HCT116 (cell line): ENCODE results near the gene ANKZF1. TPM values are rescaled to one million over a fixed set of nuclear protein-coding genes. Genes with fewer than 3 reads are reported as not detected.
"Not testable (repeated sequence)": the region's sequence is repeated elsewhere in the genome, so short reads cannot be mapped to it uniquely, and the experiment has no call there.

ENCODE experiments used
- ATAC-seq: fragments of 200-7000 bp; cut with Tn5 transposase; 2 replicates; pipeline ENCODE4 v1.9.1; 2020; ENCODE audit warnings: mild to moderate bottlenecking, moderate library complexity
- BruUV-seq: library from RNA; stranded (reverse); fragments of 400-500 nt; replicated peaks from 2 replicates; lab custom pipeline; 2021; lab: Mats Ljungman, UMichigan
- CTCF ChIA-PET: fragments of 300-600 bp; sonication (Branson Sonifier 250); formaldehyde crosslinking; loops from one replicate; lab custom pipeline; 2021; ENCODE audit warnings: antibody characterized with exemption; lab: Charles Lee
- POLR2A ChIA-PET: fragments of 300-600, 350-600 bp; sonication (Branson Sonifier 250); formaldehyde crosslinking; loops from one replicate; lab custom pipeline; 2021; ENCODE audit warnings: antibody characterized with exemption; lab: Charles Lee
- RAD21 ChIA-PET, 2 experiments: fragments of 300-600 bp; sonication (Branson Sonifier 250); formaldehyde crosslinking; loops; one replicate each; lab custom pipeline; 2023; ENCODE audit warnings: low total read pairs in 2 of 2; ENCODE audit not compliant: uncharacterized antibody in 2 of 2, unreplicated experiment in 2 of 2, low non-redundant PET in 1 of 2; lab: Charles Lee
- DNase-seq: peaks from one replicate; pipeline ENCODE4 v3.0.0-alpha.2; 2010; ENCODE audit warnings: low read depth, low spot score
- H2AFZ ChIP-seq: fragments of 200-600 bp; shearing (Covaris generic), sonication (generic); 2 replicates; pipeline ENCODE4 v1.6.1; 2017; ENCODE audit warnings: low read depth, mixed run types, mixed read lengths, antibody characterized with exemption, low read length; ENCODE audit not compliant: poor library complexity, severe bottlenecking
- H3K27ac ChIP-seq: 2 replicates; pipeline ENCODE4 v1.5.1; 2012; ENCODE audit warnings: low read depth, low read length
- H3K27me3 ChIP-seq: fragments of 200-600 bp; sonication (generic); 2 replicates; pipeline ENCODE4 v1.6.1; 2016; ENCODE audit warnings: mixed run types, low read length, mixed read lengths; ENCODE audit not compliant: insufficient read depth
- H3K36me3 ChIP-seq, 2 experiments: fragments of 200-500 bp in 1 of 2; fragments of 200-600 bp in 1 of 2; sonication (Bioruptor generic) in 1 of 2; sonication (generic) in 1 of 2; 2 replicates each; pipeline versions ENCODE4 v1.5.1 to v1.6.1; 2014 to 2016; ENCODE audit warnings: low read length in 2 of 2, inconsistent platforms in 1 of 2, mixed read lengths in 1 of 2, mixed run types in 1 of 2; ENCODE audit not compliant: insufficient read depth in 2 of 2, control insufficient read depth in 1 of 2
- H3K4me1 ChIP-seq, 2 experiments: fragments of 200-600 bp in 1 of 2; sonication (generic) in 1 of 2; 2 replicates each; pipeline versions ENCODE4 v1.5.1 to v1.6.1; 2012 to 2017; ENCODE audit warnings: low read length in 2 of 2, inconsistent platforms in 1 of 2, mild to moderate bottlenecking in 1 of 2, mixed read lengths in 1 of 2, mixed run types in 1 of 2, moderate library complexity in 1 of 2; ENCODE audit not compliant: insufficient read depth in 2 of 2, control insufficient read depth in 1 of 2
- H3K4me2 ChIP-seq: fragments of 200-600 bp; sonication (generic); 2 replicates; pipeline ENCODE4 v1.6.1; 2017; ENCODE audit warnings: mixed run types, low read length, mixed read lengths
- H3K4me3 ChIP-seq, 2 experiments: fragments of 200-600 bp in 1 of 2; sonication (generic) in 1 of 2; replicated peaks in 1 of 2; 2 replicates each; pipeline ENCODE4 v1.5.1; 2011 to 2016; ENCODE audit warnings: low read length in 2 of 2, control low read depth in 1 of 2, low read depth in 1 of 2, mild to moderate bottlenecking in 1 of 2, mixed read lengths in 1 of 2, mixed run types in 1 of 2
- H3K79me2 ChIP-seq: fragments of 200-600 bp; sonication (generic); 2 replicates; pipeline ENCODE4 v1.6.1; 2017; ENCODE audit warnings: mild to moderate bottlenecking, mixed run types, low read length, moderate library complexity, mixed read lengths; ENCODE audit not compliant: insufficient read depth
- H3K9ac ChIP-seq: fragments of 200-600 bp; sonication (generic); 2 replicates; pipeline ENCODE4 v1.6.1; 2016; ENCODE audit warnings: low read length, mixed read lengths
- H3K9me2 ChIP-seq: fragments of 200-600 bp; sonication (generic), shearing (Covaris generic); 2 replicates; pipeline ENCODE4 v1.6.1; 2017; ENCODE audit warnings: mixed run types, mild to moderate bottlenecking, moderate library complexity; ENCODE audit not compliant: insufficient read depth
- H3K9me3 ChIP-seq, 2 experiments: fragments of 200-500 bp in 1 of 2; fragments of 200-600 bp in 1 of 2; sonication (Bioruptor generic) in 1 of 2; sonication (generic) in 1 of 2; 2 replicates each; pipeline ENCODE4 v1.6.1; 2014 to 2017; ENCODE audit warnings: low read length in 2 of 2, mixed read lengths in 2 of 2, inconsistent platforms in 1 of 2, low read depth in 1 of 2, mild to moderate bottlenecking in 1 of 2, mixed run types in 1 of 2, moderate library complexity in 1 of 2; ENCODE audit not compliant: control insufficient read depth in 1 of 2, insufficient read depth in 1 of 2
- H4K20me1 ChIP-seq: fragments of 200-600 bp; sonication (generic), shearing (Covaris generic); 2 replicates; pipeline ENCODE4 v1.6.1; 2017; ENCODE audit warnings: mixed run types, mild to moderate bottlenecking, moderate library complexity; ENCODE audit not compliant: insufficient read depth
- EZH2phosphoT487 ChIP-seq: fragments of 200-600 bp; IDR thresholded peaks from 2 replicates; pipeline ENCODE4 v1.6.1; 2018; ENCODE audit warnings: antibody characterized with exemption, borderline replicate concordance
- intact Hi-C: fragments of 100-400 bp; cut with micrococcal nuclease; formaldehyde crosslinking; loops from 2 replicates; pipeline ENCODE4 v1.10.0; 2022
- total RNA-seq: library from RNA; stranded (reverse); gene quantifications from one replicate; pipeline ENCODE4 v1.2.1, GENCODE V29; 2021; ENCODE audit not compliant: unreplicated experiment
- TF ChIP-seq, protein P1 (sequence below): IDR thresholded peaks from 2 replicates; pipeline ENCODE4 v1.6.1; 2012

ANKZF1 gene
- total RNA-seq, 1 experiment from 2014 or later: 64.7 TPM

- no peak for TF ChIP-seq EZH2phosphoT487
- TF ChIP-seq, protein P1, sequence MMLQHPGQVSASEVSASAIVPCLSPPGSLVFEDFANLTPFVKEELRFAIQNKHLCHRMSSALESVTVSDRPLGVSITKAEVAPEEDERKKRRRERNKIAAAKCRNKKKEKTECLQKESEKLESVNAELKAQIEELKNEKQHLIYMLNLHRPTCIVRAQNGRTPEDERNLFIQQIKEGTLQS: no peak
Measured at GRCh38 chr2:219199470-219200211, 30.0 kb upstream of the ANKZF1 start (continued).

DNA sequence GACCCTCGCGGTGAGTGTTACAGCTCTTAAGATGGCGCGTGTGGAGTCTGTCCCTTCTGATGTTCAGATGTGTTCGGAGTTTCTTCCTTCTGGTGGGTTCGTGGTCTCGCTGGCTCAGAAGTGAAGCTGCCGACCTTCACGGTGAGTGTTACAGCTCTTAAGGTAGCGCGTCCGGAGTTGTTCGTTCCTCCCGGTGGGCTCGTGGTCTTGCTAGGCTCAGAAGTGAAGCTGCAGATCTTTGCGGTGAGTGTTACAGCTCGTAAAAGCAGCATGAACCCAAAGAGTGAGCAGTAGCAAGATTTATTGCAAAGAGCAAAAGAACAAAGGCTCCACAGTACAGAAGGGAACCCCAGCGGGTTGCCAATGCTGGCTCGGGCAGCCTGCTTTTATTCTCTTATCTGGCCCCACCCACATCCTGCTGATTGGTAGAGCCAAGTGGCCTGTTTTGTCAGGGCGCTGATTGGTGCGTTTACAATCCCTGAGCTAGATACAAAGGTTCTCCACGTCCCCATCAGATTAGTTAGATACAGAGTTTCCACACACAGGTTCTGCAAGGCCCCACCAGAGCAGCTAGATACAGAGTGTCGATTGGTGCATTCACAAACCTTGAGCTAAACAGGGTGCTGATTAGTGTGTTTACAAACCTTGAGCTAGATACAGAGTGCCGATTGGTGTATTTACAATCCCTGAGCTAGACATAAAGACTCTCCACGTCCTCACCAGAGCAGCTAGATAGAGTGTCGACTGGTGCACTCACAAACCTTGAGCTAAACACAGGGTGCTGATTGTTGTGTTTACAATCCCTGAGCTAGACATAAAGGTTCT lies 28.9 kb upstream of the ANKZF1 start:
- H3K9me3 ChIP-seq, H3K4me3 ChIP-seq, H2AFZ ChIP-seq, H3K27me3 ChIP-seq, BruUV-seq, ATAC-seq, intact Hi-C loops, CTCF ChIA-PET, RAD21 ChIA-PET, H3K9ac ChIP-seq, H3K27ac ChIP-seq, DNase-seq, H3K4me1 ChIP-seq, H3K79me2 ChIP-seq, H3K36me3 ChIP-seq, H3K4me2 ChIP-seq, H4K20me1 ChIP-seq, H3K9me2 ChIP-seq: not testable (repeated sequence)
- POLR2A ChIA-PET: interaction anchor here (0.9 kb wide), 1 partner anchor 24 kb away, joined by 5 read pairs; the partner anchor contains the start of gene CNPPD1

GRCh38 chr2:219201331-219201730 lies 28.3 kb upstream of the ANKZF1 start:
- RAD21 ChIA-PET, H3K9me2 ChIP-seq, H3K4me1 ChIP-seq, H3K27me3 ChIP-seq, POLR2A ChIA-PET, CTCF ChIA-PET, BruUV-seq, ATAC-seq, intact Hi-C loops, H3K4me3 ChIP-seq, H3K4me2 ChIP-seq, DNase-seq, H3K36me3 ChIP-seq, H3K9ac ChIP-seq, H4K20me1 ChIP-seq, H3K9me3 ChIP-seq, H2AFZ ChIP-seq, H3K27ac ChIP-seq, H3K79me2 ChIP-seq: not testable (repeated sequence)
